ENCODE data around the gene RICTOR.
"Not testable (repeated sequence)": the region's sequence is repeated elsewhere in the genome, so short reads cannot be mapped to it uniquely, and the experiment has no call there.

RICTOR gene

DNA sequence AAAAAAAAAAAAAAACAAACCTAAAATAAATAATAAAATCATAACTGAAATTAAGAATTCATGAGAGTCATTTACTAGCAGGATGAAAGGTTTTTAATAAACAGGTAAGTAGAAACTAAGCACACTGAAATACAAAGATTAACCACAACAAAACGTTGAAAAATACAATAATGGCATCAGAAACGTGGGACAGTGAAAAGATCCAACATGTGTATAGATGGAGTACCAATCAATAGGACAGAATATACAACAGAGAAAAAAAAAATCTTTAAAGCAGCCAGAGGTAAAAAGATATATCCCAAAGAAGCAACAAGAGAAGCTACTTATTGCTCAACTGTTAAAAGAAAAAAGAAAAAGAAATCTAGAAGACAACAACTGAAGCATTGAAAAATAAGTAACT, 75.2 kb downstream of the RICTOR start:
- H3K27ac ChIP-seq (ENCODE audit: low read length), result no peak overlapping the region
- no peaks in the 10 kb centered on the region for H3K27me3 ChIP-seq (ENCODE audit: control insufficient read depth, insufficient read depth, low read length)
- H3K9ac ChIP-seq (ENCODE audit: low read length), result no peak overlapping the region
- H3K4me3 ChIP-seq (ENCODE audit: low read length), result no peak overlapping the region
- no peaks in the 10 kb centered on the region for H3K36me3 ChIP-seq (ENCODE audit: control insufficient read depth, low read depth, low read length)
- no peaks in the 10 kb centered on the region for H3K9me3 ChIP-seq (ENCODE audit: control insufficient read depth, low read depth, low read length)
- no peaks in the 10 kb centered on the region for H3K4me1 ChIP-seq (ENCODE audit: control insufficient read depth, low read depth, low read length)

DNA sequence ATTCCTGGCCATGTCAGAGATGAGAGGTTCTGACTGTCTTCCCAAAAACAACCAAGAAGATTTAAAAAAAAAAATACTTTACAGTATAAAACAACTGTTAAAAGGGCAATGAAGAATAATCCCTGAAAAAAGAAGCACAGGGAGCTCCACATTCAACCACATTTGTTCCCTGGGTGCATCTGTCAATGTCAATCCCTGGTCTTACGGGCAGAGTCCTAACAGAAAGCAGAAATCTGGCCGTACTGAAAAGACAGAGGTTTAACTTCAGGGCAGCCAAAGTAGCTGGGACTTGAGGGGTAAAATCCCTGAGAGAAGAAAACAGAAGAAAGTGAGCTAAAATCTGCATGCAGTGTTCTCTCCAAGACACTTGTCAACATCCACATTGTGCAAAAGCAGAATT, 76.6 kb downstream of the RICTOR start:
- no peaks in the 10 kb centered on the region for H3K9me3 ChIP-seq (ENCODE audit: control insufficient read depth, low read depth, low read length)
- no peaks in the 10 kb centered on the region for H3K4me1 ChIP-seq (ENCODE audit: control insufficient read depth, low read depth, low read length)
- H3K27me3 ChIP-seq (ENCODE audit: control insufficient read depth, insufficient read depth, low read length), result no peaks in the 10 kb centered on the region
- no peaks in the 10 kb centered on the region for H3K36me3 ChIP-seq (ENCODE audit: control insufficient read depth, low read depth, low read length)
- no peak overlapping the region for H3K4me3 ChIP-seq (ENCODE audit: low read length)
- no peak overlapping the region for H3K9ac ChIP-seq (ENCODE audit: low read length)
- H3K27ac ChIP-seq (ENCODE audit: low read length), result no peak overlapping the region

DNA sequence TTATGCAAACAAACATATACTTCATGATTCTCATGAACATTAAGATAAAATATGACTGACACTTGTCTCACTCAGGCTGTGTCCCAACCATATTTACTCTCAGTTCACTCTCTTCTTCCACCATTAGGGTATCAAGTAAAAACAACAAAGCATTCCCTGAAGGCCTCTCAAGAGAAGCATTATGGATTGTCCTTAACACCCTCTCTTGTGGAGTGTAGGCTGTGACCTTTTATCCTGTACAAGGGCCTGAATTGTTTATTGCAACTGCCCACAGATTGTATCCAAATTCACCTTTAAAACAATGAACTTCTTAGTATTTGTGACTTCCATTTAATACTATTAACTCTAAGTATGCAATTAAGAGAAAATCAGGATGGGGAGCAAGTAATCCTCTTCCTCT, 78.1 kb downstream of the RICTOR start:
- H3K9ac ChIP-seq (ENCODE audit: low read length), result no peak overlapping the region
- no peak overlapping the region for H3K4me3 ChIP-seq (ENCODE audit: low read length)
- no peak overlapping the region for H3K27ac ChIP-seq (ENCODE audit: low read length)
- H3K4me1 ChIP-seq (ENCODE audit: control insufficient read depth, low read depth, low read length), result no peaks in the 10 kb centered on the region
- H3K9me3 ChIP-seq (ENCODE audit: control insufficient read depth, low read depth, low read length), result no peaks in the 10 kb centered on the region
- H3K36me3 ChIP-seq (ENCODE audit: control insufficient read depth, low read depth, low read length), result no peaks in the 10 kb centered on the region
- no peaks in the 10 kb centered on the region for H3K27me3 ChIP-seq (ENCODE audit: control insufficient read depth, insufficient read depth, low read length)

DNA sequence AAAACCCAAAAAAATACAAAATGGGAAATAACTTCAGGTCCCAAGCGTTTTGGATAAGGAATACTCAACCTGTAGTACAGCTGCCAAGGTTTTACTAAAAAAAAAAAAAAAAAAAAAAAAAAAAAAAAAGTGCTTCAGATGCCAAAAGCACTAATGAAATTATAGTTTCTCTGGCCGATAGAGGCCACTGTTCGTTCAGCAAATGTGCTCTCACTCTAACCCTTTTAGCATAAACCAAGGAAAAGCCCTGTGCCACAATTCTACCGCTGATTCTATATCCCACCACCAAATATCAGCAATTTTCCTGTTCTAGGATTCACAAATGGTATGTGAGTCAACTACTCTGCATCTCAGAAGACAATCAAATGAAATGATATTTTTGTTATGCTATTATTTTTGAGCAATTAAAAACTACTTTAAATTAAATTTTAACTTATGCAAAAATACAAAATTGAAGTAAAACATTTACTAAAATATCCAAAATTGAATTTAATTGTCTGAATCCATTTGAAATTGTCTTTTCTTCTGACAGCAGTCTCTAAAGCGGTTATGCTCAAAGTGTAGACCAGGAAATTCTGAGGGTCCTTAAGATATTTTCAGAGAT, 79.8 kb downstream of the RICTOR start:
- no peaks in the 10 kb centered on the region for H3K27me3 ChIP-seq (ENCODE audit: control insufficient read depth, insufficient read depth, low read length)
- H3K4me1 ChIP-seq (ENCODE audit: control insufficient read depth, low read depth, low read length), result no peaks in the 10 kb centered on the region
- H3K9me3 ChIP-seq (ENCODE audit: control insufficient read depth, low read depth, low read length), result no peaks in the 10 kb centered on the region
- no peak overlapping the region for H3K27ac ChIP-seq (ENCODE audit: low read length)
- no peaks in the 10 kb centered on the region for H3K36me3 ChIP-seq (ENCODE audit: control insufficient read depth, low read depth, low read length)
- H3K9ac ChIP-seq (ENCODE audit: low read length), result no peak overlapping the region
- no peak overlapping the region for H3K4me3 ChIP-seq (ENCODE audit: low read length)

DNA sequence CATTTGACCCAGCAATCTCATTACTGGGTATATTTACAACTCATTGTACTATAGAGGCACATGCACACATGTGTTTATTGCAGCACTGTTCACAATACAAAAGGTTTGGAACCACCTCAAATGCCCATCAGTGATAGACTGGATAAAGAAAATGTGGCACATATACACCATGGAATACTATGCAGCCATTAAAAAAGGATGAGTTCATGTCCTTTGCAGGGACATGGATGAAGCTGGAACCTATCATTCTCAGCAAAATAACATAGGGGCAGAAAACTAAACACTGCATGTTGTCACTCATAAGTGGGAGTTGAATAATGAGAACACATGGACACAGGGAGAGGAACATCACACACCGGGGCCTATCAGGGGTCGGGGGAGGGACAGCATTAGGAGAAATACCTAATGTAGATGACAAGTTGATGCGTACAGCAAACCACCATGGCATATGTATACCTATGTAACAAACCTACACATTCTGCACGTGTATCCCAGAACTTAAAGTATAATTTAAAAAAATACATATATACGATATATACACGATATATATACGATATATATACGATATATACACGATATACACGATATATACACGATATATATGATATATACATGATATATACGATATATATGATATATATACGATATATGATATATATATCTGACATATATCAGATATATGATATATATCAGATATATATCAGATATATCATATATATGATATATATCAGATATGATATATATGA, 84.1 kb downstream of the RICTOR start:
- not testable (repeated sequence) for H3K9ac ChIP-seq (ENCODE audit: low read length); H3K27ac ChIP-seq (ENCODE audit: low read length); H3K9me3 ChIP-seq (ENCODE audit: control insufficient read depth, low read depth, low read length); H3K4me1 ChIP-seq (ENCODE audit: control insufficient read depth, low read depth, low read length); H3K4me3 ChIP-seq (ENCODE audit: low read length); H3K36me3 ChIP-seq (ENCODE audit: control insufficient read depth, low read depth, low read length); H3K27me3 ChIP-seq (ENCODE audit: control insufficient read depth, insufficient read depth, low read length)

DNA sequence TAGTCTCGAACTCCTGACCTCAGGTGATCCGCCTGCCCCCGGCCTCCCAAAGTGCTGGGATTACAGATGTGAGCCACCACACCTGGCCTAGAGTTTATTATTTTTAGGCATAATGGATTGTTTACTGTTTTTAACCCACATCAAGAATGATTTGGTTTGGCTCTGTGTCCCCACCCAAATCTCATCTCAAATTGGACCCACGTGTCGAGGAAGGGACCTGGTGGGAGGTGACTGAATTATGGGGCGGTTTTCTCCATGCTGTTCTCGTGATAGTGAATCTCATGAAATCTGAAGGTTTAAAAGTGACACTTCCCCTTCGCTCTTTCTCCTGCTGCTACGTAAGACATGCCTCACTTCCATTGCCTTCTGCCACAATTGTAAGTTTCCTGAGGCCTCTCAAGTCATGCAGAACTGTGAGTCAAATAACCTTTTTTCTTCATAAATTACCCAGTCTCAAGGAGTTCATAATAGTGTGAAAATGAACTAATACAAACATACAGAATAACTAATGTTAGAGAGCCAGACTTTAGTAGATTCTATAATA, 88.2 kb downstream of the RICTOR start:
- no peaks in the 10 kb centered on the region for H3K9me3 ChIP-seq (ENCODE audit: control insufficient read depth, low read depth, low read length)
- H3K27me3 ChIP-seq (ENCODE audit: control insufficient read depth, insufficient read depth, low read length), result no peaks in the 10 kb centered on the region
- H3K4me1 ChIP-seq (ENCODE audit: control insufficient read depth, low read depth, low read length), result no peaks in the 10 kb centered on the region
- H3K4me3 ChIP-seq (ENCODE audit: low read length), result no peak overlapping the region
- no peak overlapping the region for H3K27ac ChIP-seq (ENCODE audit: low read length)
- H3K9ac ChIP-seq (ENCODE audit: low read length), result no peak overlapping the region
- H3K36me3 ChIP-seq (ENCODE audit: control insufficient read depth, low read depth, low read length), result no peaks in the 10 kb centered on the region

DNA sequence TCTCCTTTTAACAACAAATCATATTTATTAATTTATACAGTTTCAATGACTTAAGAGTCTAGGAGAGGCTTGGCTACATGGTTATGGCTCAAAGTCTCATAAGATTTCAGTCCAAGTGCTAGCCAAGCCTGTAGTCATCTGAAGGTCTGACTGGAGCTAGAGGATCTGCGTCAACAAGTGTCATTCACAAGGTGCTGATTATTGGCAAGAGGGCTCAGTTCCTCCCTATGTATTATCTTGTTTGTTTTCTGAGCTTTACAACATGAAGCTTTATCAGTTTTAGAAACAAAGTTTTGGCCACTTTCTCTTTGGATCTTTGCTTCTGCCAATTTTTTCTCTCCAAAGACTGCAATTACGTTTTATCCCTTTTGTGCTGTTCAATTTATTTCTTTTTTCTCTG, 94.7 kb downstream of the RICTOR start:
- Histone ChIP-seq H3K27ac (ENCODE audit: low read length) (no peak overlapping the region), H3K9ac (ENCODE audit: low read length) (no peak overlapping the region), H3K9me3 (ENCODE audit: control insufficient read depth, low read depth, low read length) (no peaks in the 10 kb centered on the region), H3K4me3 (ENCODE audit: low read length) (no peak overlapping the region), H3K36me3 (ENCODE audit: control insufficient read depth, low read depth, low read length) (no peaks in the 10 kb centered on the region), H3K4me1 (ENCODE audit: control insufficient read depth, low read depth, low read length) (peaks cover 6% of the 10 kb centered on the region), H3K27me3 (ENCODE audit: control insufficient read depth, insufficient read depth, low read length) (no peaks in the 10 kb centered on the region)

DNA sequence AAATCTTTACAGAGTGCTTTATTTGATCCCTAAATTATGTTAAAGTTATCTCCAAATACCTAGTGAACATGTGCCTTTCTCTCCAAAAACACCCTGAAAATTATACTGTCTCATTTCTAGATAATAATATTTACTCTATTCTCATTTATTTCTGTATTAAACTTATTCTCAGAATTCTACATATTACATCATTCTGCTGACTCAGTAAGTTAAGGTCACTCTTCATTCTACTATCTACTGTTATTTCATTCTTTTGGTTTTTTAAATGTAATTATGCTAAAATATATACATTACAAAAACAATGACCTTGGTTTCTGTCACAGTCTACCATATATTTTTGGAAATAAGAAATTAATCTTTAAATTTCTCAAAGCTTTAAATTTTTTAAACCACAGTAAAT, 96.2 kb downstream of the RICTOR start:
- Histone ChIP-seq H3K9me3 (ENCODE audit: control insufficient read depth, low read depth, low read length) (no peaks in the 10 kb centered on the region), H3K27ac (ENCODE audit: low read length) (no peak overlapping the region), H3K4me1 (ENCODE audit: control insufficient read depth, low read depth, low read length) (peaks cover 6% of the 10 kb centered on the region), H3K9ac (ENCODE audit: low read length) (no peak overlapping the region), H3K4me3 (ENCODE audit: low read length) (no peak overlapping the region), H3K36me3 (ENCODE audit: control insufficient read depth, low read depth, low read length) (no peaks in the 10 kb centered on the region), H3K27me3 (ENCODE audit: control insufficient read depth, insufficient read depth, low read length) (no peaks in the 10 kb centered on the region)

DNA sequence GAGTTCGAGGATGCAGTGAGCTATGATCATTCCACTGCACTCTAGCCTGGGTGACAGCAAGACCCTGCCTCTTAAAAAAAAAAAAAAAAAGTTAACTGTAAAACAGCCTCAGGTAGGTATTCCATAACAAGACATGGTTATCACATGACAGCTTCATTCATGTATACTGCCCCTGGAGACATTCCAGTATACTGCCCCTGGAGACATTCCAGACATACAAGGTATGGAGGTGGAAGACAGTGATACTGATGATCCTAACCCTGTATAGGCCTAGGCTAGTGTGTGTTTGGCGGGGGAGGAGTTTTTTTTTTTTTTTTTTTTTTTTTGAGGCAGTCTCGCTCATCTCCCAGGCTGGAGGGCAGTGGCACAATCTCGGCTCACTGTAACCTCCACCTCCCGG, 105.5 kb downstream of the RICTOR start:
- Histone ChIP-seq H3K36me3 (ENCODE audit: control insufficient read depth, low read depth, low read length) (peaks cover 14% of the 10 kb centered on the region), H3K27me3 (ENCODE audit: control insufficient read depth, insufficient read depth, low read length) (no peaks in the 10 kb centered on the region), H3K27ac (ENCODE audit: low read length) (no peak overlapping the region), H3K4me1 (ENCODE audit: control insufficient read depth, low read depth, low read length) (no peaks in the 10 kb centered on the region), H3K9me3 (ENCODE audit: control insufficient read depth, low read depth, low read length) (no peaks in the 10 kb centered on the region), H3K9ac (ENCODE audit: low read length) (no peak overlapping the region), H3K4me3 (ENCODE audit: low read length) (no peak overlapping the region)

DNA sequence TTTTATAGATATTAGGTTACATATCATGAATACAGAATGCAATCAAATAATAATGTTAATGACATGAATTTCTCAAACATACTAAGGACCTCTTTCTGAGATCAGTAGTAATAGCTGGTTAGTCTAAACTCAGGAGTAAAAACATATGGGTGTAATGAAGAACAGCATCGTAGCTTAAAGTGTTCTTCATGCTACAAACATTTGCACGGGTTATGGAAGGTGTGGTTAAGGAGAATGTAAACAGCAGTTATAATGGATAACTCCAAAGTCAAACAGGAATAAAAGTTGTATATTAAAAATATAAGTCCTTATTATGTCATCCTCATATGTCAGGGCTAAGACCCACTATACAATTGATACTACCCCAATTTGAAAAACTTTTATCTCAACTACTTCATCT, 112.5 kb downstream of the RICTOR start:
- H3K9ac ChIP-seq (ENCODE audit: low read length), result no peak overlapping the region
- no peaks in the 10 kb centered on the region for H3K27me3 ChIP-seq (ENCODE audit: control insufficient read depth, insufficient read depth, low read length)
- no peaks in the 10 kb centered on the region for H3K4me1 ChIP-seq (ENCODE audit: control insufficient read depth, low read depth, low read length)
- H3K27ac ChIP-seq (ENCODE audit: low read length), result no peak overlapping the region
- peaks cover 36% of the 10 kb centered on the region for H3K36me3 ChIP-seq (ENCODE audit: control insufficient read depth, low read depth, low read length)
- H3K9me3 ChIP-seq (ENCODE audit: control insufficient read depth, low read depth, low read length), result no peaks in the 10 kb centered on the region
- H3K4me3 ChIP-seq (ENCODE audit: low read length), result no peak overlapping the region

DNA sequence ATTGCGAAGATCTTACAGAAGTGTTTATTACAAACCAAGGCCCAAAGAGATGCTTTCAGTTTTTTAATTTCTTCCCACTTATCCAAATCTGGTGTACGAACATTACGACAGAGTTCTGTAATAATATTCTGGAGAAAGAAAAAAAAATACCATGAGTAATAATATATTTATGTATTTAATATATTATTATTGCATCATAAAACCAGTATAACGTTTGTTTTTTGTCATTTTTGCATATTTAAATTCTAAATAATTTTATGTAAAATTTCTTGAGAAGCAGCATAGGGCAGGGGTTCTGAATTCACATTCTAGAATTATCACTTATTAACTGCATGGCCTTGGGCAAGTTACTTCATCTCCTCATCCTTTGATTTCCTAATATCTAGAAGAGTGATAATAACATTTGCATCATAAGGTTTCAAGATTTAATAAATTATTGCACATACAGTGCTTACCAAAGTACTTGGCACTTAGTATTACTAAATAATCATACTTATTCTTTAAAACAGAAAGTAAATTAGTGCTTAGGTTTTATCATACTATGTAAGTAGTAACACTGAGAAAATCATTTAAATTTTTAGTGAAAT, 120.7 kb downstream of the RICTOR start:
- Histone ChIP-seq H3K27me3 (ENCODE audit: control insufficient read depth, insufficient read depth, low read length) (no peaks in the 10 kb centered on the region), H3K36me3 (ENCODE audit: control insufficient read depth, low read depth, low read length) (peaks cover 56% of the 10 kb centered on the region), H3K9ac (ENCODE audit: low read length) (no peak overlapping the region), H3K4me3 (ENCODE audit: low read length) (no peak overlapping the region), H3K9me3 (ENCODE audit: control insufficient read depth, low read depth, low read length) (no peaks in the 10 kb centered on the region), H3K27ac (ENCODE audit: low read length) (no peak overlapping the region), H3K4me1 (ENCODE audit: control insufficient read depth, low read depth, low read length) (no peaks in the 10 kb centered on the region)

DNA sequence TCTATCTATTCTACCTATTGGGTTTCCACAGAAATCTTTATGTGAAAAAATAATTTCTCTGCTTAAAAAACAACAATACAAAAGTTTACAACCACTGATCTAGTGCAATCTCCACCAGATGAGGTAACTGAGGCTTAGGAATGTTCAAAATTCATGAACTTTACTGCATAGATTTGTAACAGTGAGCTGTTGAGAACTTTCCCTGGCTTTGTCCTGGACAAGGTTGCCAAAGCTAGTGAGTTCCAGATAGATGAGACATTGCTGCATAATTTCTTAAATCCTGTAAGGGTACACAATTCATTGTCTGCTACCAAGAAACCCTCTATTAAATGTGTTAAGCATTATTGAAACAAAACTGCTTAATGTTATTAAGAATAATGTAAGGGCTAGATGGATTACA, 125.7 kb downstream of the RICTOR start:
- H3K4me3 ChIP-seq (ENCODE audit: low read length), result no peak overlapping the region
- H3K4me1 ChIP-seq (ENCODE audit: control insufficient read depth, low read depth, low read length), result no peaks in the 10 kb centered on the region
- no peak overlapping the region for H3K27ac ChIP-seq (ENCODE audit: low read length)
- H3K36me3 ChIP-seq (ENCODE audit: control insufficient read depth, low read depth, low read length), result peaks cover 59% of the 10 kb centered on the region
- no peaks in the 10 kb centered on the region for H3K9me3 ChIP-seq (ENCODE audit: control insufficient read depth, low read depth, low read length)
- no peak overlapping the region for H3K9ac ChIP-seq (ENCODE audit: low read length)
- no peaks in the 10 kb centered on the region for H3K27me3 ChIP-seq (ENCODE audit: control insufficient read depth, insufficient read depth, low read length)

Data from iPS-18a (cell line).